NCI-H128 (cell line): ENCODE results near the gene SLC2A13.

ENCODE experiments used
- DNase-seq: peaks from one replicate; lab custom pipeline; 2025; ENCODE audit not compliant: unreplicated experiment; lab: John Stamatoyannopoulos, UW

The SLC2A13 gene

GRCh38 chr12:40002178-40003169 lies 103.4 kb downstream of the SLC2A13 start:
- DNase-seq: no peak

- DNase-seq: no peak
These were observed 104.5 kb downstream of the SLC2A13 start for GRCh38 chr12:40001406-40001805.

DNA sequence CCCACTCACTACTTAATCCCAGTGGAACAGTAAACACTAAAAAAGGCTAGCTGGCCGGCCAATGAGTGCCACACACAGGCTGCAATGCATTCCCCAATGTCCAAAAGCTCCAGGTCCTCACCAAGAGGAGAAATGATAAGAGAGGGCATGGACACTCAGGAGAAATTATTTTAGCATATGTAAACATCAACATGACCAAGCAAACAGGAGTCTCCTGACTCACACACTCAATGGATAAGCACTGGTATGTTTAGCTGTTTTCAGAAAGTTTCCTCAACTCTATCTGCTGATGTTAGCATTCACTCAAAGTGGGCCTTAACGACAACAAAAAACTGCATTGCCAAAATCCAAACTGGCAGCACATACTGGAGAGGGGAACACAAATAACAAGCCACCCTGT lies 105.0 kb downstream of the SLC2A13 start:
- no peak for DNase-seq

- no peak for DNase-seq
These were observed 112.6 kb downstream of the SLC2A13 start for GRCh38 chr12:39993268-39993667.

DNA sequence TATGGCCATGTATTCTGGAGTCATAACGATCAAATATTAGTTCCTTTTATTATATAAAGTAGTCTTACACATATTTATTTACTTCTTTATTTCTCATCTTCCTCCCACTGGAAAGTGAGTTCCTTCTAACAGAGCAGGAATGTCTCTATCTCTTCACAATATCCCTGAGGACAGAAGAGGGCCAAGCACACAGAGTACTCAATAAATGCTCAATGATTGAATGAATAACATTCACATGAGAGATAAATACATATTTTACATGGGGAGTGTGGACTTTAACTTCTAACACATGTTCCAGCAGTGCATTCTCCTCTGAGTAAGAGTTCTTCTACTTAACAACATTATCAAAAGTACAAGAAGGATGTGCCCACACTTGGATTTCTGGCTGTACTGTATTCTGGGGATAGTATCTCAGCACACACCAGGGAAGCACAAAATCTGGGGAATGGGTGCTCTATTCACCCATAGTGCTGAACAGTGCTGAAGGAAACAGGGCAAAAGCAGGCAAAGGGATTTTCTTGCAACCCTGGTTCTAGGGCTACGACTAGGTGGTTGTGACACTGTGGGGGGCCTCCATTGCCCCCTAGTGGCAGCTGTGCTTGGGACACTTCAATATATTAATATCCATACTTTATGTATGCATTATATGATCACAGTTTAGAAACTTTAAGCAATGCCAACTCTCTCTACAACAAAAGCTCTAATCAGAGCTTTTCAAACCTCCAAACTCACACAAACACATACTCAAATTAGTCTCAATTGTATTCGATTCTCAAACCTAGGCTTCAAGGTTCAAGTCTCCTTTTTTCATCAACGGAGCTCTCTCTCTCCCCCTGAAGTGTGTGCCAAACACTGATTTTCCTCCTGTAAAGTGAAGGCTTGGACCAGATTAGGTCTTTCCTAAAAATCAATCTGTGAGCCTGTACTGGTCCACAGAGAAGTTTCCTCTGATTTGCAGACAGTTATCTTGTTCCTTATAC lies 115.5 kb downstream of the SLC2A13 start:
- no peak for DNase-seq

DNA sequence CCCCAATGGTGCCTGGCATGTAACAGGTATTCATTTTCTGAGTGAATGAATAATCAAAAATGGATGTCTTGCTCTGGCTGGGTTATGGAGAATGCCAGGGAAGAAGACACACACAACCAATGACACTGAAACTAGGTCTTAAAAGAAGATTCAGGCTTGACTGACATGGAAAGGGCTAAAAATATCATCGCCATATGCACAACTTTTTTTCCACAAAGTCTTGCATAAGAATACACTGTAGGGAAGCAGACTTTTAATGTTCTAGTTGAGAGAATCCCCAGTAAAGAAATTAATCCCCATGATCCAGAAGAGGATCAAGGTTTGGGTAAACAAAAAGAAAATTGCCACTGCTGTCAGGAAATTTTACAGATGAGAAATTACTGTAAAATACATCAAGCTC lies 116.4 kb downstream of the SLC2A13 start:
- DNase-seq: no peak

GRCh38 chr12:39988574-39988973 lies 117.3 kb downstream of the SLC2A13 start:
- DNase-seq: no peak

DNA sequence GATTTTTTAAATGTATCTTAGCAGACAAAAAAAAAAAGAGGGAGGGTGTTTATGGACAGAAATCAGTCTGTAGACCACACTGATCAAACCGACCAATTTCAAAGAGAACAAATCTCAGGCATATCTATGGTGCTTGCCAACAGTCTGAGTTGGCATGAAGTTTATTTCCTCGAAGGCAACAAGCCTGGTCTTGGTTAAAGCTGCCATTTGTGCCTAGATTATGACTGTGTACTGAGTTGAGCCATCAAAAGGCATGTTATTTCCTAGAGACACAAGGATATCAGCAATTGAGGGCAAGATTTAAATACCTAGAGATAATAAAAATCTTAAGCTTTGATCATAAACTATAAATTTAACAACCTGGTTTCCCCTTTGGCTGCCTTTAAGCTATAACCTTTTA lies 119.2 kb downstream of the SLC2A13 start:
- no peak for DNase-seq

DNA sequence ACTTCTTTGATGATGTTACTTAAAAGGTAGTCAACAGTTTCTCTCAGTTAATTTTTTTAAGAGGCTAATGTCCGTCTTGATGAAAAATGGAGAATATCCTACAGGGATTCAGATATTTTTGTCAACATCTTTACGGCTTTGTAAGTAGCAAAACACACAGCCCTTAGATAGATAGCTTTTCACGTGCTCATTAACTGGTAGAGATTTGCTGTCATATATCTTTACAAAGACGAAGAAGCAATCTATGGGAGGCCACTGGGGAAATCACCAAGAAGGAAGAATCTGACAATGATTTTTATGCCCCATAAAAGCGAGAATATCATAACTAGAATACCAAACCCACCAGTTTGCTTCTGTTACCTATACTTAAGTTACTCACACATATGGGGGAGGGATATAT lies 121.2 kb downstream of the SLC2A13 start:
- DNase-seq: no peak

- DNase-seq: no peak
These were observed 130.4 kb downstream of the SLC2A13 start for GRCh38 chr12:39975374-39975918.

- no peak for DNase-seq
These were observed 133.8 kb downstream of the SLC2A13 start for GRCh38 chr12:39972119-39972518.

- no peak for DNase-seq
These were observed 134.5 kb downstream of the SLC2A13 start for GRCh38 chr12:39971348-39971747.

DNA sequence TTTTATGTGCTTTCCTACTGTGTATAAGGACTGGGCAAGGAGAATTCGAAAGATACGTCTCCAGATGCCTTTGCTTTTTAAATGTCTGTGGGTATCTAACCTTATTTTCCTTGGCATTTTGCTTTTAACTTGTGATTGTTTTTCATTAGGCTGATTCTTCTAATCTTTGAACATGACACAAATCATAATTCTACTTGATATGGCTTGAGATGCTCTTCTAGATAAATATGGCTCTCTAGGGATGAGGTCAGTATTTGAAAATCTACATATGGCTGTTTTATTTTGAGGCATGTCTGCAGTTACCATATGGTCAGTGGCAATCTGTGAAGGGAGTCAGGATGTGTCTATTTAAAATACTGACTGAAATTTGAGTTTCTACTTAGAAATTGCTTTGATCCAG lies 139.2 kb downstream of the SLC2A13 start:
- no peak for DNase-seq

DNA sequence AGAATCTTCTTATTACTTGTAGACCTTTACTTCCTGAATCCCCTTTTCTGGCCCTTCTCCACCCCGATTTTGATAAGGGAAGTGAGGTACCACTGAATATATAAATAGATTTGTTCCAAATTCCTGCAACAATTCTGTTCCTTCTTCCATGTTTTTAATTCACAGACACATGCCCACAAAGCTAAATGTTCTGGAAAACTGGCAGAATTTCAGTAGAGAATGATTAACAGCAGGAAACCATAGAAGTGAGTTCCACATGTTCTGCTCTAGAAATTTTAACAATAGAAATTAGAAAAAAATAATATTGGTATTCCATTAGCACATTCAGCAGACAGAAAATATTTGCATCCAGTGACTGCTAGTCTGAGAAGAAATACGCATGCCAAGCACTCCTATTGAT lies 139.6 kb downstream of the SLC2A13 start:
- no peak for DNase-seq

DNA sequence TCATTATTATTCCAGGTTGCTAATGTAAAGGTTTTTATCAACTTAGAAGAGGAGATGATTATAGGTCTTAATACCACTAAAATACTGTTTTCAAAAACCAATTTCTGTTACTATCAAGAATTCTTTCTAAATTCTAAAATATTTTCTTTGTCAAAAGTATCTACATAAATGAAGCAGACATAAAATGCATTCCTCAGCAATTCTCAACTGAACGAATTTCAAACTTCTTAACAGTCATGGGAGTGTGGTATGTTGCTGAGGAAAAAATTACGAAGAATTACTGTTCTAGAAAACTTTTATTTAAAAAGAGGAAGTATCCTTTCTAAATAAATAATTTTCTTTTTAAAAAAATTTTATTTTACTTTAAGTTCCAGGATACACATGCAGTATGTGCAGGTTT lies 146.4 kb downstream of the SLC2A13 start:
- DNase-seq: no peak

DNA sequence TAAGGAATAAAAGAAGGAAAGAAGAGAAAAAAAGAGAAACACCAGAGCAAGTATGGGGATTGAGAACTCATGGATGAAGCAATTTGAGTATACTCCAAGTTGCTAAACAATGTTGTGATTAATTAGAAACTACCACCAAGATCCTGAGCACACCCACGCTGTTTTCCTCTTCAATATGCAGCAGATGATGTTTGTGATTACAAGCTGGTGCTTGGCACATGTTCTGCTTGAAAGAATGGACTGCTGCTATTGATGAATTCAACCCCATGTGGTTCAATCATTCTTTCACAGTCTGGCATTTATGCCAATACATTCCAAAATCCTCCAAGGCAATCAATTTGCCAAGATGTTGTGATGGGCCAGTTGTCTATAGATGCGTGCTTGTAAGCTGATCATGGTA lies 146.8 kb downstream of the SLC2A13 start:
- DNase-seq: no peak

GRCh38 chr12:39958377-39958776 lies 147.5 kb downstream of the SLC2A13 start:
- no peak for DNase-seq

DNA sequence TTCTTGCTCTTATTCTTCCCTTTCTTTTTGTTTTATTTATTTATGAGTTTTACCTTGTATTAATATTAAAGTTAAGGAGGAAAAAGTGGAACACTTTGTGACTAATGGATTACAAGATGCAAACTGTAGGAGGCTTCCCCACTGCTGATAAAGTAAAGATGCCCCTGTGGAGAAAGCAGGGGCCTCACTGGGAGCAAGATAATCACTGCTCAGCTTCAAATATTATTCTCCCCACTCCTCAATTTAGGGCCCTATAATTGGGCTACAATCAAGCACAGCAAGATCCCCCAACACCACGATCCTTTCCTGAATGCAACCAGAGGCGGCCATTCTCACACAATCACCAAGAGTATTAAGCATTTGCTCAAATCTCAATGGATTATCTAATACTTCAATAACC lies 149.2 kb downstream of the SLC2A13 start:
- DNase-seq: no peak

- DNase-seq: no peak
These were observed 159.3 kb downstream of the SLC2A13 start for GRCh38 chr12:39946361-39947280.

DNA sequence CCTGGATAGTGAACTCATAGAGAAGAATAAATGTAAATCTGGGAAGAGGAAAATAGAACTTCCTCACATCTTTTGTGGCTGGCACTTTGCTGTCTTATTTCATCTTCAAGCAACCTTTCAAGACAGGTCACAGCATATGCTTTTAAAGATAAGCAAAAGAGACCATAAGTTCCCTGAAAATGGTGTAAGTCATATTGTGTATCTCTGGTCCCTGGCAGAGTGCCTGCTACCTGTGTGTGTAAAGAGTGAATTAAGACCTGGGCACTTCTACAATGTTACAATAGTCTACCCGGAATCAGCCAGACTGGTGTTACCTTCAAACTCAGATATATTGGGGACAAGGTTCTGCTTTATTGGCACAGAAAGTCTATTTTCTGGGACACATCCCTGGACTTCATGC lies 168.8 kb downstream of the SLC2A13 start:
- DNase-seq: no peak
